HG03558 (cell line): Measurements from ENCODE around the gene DNAJC10.
"Not testable (repeated sequence)": the region's sequence is repeated elsewhere in the genome, so short reads cannot be mapped to it uniquely, and the experiment has no call there.

ENCODE experiments used
- ATAC-seq: cut with Tn5 transposase; IDR thresholded peaks from one replicate; pipeline ENCODE4 v1.9.1; 2021; ENCODE audit warnings: moderate number of reproducible peaks; ENCODE audit not compliant: unreplicated experiment; ENCODE audit errors: extremely low read depth

Gene DNAJC10

DNA sequence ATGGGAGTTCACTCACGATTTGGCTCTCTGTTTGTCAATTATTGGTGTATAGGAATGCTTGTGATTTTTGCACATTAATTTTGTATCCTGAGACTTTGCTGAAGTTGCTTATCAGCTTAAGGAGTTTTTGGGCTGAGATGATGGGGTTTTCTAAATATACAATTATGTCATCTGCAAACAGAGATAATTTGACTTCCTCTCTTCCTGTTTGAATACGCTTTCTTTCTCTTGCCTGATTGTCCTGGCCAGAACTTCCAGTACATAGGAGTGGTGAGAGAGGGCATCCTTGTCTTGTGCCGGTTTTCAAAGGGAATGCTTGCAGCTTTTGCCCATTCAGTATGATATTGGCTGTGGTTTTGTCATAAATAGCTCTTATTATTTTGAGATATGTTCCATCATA is 66.6 kb downstream of the DNAJC10 start:
- ATAC-seq: not testable (repeated sequence)

DNA sequence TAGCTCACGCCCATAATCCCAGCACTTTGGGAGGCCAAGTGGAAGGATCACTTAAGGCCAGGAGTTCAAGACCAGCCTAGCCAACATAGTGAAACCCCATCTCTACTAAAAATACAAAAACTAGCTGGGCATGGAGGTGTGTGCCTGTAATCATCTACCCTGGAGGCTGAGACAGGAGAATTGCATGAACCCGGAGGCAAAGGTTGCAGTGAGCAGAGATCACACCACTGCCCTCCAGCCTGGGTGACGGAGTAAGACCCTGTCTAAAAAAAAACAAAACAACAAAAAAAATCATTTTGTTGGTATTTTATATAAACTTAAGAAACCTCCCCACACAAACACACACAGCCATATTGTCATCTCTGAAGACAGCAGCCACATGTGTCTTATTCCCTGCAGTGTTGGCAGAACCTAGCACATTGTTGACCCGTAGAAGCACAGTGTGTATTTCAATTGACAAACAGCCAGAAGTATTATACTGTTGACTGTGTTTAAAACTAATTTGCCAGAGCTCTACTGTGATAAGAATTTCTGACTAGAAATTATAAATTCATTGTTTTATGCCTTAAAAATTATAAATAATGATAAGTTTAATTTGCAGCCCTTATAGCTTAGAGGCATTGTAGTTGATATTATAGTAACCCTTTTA is 68.1 kb downstream of the DNAJC10 start:
- ATAC-seq: no peak

DNA sequence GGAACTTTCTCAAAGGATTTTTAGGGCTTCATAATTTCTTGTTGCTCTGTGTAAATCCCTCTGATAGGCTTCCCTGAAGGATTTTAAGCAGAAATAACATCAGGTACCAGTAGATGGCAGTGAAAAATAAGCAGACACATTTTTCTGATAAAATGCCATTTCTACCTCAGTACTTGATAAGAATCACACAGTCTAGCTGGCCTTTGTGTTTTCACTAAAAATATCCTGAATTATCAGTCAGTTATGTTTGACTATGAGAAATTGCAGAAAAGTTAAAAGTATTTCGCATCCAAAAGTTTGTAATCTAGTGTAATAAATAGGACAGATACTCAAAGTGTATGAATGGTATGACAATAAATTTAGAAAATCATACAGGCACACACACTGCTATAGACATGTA is 68.7 kb downstream of the DNAJC10 start:
- no peak for ATAC-seq

DNA sequence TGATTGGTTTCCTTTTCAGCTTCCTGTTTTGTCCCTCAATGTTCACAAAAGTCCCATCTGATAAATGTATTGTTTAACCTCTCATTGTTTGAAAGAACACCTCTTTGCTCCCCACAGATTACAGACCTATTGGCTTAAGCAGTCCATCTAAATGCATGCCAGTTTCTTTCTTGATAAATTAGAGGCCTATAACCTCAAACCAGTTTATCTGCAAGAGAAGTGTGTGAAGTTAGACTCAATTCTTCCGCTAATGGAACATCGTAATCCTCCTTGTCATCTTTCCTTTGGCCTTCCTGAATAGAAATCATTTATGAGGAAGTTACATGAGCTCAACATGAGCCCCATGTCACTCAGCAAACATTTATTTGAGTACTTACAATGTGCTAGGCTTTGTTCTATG is 76.4 kb downstream of the DNAJC10 start:
- no peak for ATAC-seq

DNA sequence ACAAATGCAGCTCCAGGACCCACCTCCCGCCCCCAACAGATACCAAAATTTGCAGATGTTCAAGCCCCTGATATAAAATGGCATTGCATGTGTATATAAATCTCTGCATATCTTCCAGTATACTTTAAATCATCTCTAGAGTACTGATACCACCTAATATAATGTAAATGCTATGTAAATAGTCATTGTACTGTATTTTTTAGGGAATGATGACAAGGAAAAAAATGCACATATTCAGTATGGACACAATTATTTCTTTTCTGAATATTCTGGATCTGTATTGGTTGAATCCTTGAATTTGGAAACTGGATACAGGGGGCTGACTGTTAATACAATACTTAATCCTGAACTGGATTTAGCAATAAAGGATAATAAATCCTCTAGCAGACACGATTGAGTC is 82.7 kb downstream of the DNAJC10 start:
- ATAC-seq: no peak

DNA sequence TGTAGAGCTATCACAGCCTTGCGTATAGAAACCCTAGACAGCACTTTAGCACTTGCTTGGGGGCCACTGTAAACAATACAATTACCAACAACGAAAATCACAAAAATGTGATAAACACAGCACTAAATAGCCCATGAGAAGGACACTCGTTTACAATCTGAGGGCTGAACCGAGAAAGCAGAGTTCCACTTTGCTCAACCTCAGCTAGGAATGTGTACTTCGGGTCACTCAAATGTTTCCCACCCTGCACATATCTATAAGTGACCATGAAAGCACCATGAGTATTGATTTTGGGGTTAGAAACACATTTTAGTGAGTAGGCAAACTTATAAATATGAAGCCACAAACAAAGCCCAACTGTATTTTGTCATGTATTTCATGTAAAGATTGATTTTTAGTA is 88.1 kb downstream of the DNAJC10 start:
- ATAC-seq: no peak

DNA sequence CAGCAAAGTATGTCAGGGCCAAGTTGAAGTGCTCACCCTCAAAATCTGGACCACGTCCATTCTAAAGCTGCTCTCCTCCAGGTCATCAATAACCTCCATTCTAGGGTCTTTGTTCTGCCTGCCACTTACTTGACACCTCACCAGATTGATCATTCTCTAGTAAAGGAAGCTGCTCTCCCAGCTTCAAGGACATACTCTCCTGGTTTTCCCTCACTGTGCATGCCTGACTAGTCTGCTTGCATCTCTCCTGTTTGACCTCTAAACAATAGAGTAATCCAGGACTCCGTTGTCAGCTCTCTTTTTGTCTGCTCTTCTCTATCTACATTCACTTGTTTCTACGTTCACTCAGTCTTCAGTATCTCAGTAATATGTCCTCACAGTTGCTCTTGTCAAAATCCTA is 91.3 kb downstream of the DNAJC10 start:
- ATAC-seq: no peak

DNA sequence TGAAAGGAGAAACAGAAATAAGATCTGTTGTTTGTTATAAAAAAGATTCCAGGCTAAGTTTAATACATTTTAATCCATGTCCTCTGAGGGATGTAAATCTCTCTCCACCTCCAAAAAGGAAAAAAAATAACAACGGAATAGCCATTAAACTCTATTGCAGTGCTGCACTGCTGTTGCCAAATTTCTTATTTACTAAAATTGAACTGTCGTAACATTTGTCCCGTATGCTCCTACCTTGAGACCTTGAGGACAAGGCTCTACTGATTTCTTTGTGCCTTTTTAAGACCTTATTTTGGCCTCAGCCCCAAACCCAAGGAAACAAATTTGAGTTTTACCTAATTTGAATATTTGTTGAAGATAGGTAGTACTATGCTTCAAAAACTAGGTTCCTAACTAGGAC is 94.0 kb downstream of the DNAJC10 start:
- no peak for ATAC-seq

DNA sequence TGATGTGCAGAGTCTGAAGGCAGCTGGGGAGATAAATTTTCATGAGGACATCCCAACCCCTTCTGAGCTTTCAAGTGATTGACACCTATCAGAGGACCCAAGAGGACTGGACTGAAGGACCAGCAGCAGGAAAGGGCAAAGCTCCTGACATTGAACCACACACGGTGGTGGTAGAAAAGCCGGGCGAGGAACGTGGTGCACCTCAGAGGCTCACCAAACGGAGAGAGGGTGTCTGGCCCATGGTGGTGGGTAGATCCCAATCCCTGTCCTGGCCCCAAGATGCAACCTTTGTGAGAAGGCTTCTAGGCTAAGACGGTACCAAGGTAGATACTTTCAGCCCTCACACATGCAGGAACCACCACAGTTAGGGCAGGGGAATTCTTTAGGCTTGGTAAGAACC is 98.3 kb downstream of the DNAJC10 start:
- ATAC-seq: no peak

DNA sequence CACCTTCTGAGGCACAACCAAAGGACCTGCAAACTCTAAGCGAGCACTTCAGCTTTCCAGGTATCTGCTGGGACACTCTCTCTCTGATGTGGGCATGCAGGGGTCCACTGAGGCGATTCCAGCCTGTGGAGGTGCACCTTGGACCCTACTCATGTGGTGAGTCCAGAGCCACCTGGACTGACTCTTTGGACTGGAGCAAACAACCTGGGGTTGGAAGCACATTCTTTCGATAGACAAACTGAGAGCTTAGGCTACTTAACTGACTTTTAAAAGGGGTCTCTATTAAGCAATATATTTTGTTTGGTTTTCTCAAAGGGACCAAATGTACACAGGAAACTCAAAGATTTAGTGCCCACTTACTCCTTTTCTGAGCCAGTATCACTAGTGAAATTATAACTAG is 98.7 kb downstream of the DNAJC10 start:
- no peak for ATAC-seq

DNA sequence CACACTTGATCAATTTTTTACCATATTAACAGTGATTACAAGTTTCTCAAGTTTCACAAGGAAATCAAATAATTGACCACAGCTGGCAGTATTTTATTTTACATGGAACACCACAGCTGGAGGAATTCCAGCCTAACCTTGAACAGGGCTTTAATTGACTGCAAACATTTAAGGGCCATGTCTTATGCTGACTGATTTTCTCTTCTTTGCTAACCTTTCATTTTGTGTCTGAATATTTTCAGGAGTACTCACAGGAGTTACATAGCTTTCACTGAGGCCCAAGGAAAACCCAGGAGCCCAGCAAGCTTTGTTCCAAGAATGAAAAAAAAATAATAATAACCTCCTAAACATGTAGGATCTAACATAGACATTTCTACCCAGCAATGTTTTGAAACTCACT is 100.8 kb downstream of the DNAJC10 start:
- ATAC-seq: no peak

DNA sequence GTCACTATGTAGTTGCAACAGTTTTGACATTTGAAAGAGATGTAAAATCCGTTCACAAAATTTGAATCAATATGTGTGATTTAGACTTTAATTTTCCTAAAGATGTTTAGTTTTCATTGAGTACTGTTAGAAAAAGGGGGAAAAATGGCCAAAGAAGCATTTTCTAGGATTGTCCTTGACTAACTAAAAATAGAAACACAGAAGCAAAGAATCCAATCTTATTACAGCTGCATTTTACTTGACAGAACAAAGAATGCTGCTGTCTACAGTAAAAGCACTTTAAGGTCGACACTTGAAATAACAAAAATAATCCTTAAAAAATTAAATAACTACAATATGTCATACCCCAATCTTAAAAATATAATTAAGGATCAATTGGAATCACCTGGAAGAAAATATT is 101.5 kb downstream of the DNAJC10 start:
- no peak for ATAC-seq

DNA sequence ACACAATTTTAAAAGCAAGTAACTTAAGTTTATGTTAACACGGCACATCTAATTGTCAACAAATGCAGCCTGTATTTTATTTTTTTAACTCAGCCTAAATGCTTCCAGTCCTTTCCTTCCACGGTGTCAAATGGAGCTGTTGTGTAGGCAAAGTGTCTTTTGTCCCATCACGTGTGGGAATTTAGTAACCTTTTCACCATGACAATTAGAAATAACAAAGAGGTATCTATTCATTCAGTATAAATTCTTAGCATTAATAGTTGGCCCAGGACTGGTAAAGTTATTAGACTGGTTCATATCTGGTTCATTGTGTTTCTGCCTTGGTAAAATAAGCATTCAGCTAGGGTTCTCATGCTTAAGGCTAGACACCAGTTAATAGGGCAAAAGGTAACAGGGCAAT is 102.4 kb downstream of the DNAJC10 start:
- no peak for ATAC-seq

DNA sequence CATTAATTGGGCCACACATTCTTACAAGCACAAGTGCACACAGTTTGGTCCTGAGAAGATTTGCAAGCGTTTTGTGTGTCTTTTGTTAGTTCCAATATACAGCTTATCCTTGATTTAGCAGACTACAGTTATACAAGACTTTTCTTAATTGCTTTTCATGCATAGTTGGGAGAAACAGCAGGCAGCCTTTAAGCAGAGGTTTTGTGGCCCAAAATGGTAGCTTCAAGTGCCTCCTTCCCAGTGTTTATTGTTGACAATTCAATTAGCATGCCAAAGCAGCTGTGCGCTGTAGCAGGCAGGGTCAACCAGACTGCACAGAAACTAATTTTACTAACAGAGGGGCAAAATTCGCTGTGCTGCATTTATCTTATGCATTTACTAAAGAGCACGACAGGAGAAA is 102.9 kb downstream of the DNAJC10 start:
- ATAC-seq: no peak

DNA sequence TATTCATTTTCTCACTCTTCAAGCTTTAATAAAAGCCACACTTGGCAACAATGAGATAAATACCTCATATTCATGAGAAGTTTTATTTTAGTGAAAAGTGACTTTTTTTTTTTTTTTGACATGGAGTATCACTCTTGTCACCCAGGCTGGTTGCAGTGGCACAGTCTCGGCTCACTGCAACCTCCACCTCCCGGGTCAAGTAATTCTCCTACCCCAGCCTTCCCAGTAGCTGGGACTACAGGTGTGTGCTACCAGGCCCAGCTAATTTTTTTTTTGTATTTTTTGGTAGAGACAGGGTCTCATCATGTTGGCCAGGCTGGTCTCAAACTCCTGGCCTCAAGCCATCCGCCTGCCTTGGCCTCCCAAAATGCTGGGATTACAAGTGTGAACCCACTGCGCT is 103.4 kb downstream of the DNAJC10 start:
- ATAC-seq: no peak

DNA sequence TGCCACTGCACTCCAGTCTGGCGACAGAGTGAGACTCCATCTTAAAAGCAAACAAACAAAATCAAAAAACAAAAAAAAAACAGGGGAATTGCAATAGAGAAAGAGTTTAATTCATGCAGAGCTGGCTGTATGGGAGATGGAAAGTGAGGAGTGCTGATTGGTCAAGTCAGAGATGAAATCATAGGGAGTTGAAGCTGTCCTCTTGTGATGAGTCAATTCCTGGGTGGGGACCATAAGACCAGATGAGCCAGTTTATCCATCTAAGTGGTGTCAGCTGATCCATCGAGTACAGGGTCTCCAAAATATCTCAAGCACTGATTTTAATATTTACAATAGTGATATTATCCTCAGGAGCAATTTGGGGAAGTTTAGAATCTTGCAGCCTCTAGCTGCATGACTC is 105.1 kb downstream of the DNAJC10 start:
- no peak for ATAC-seq

DNA sequence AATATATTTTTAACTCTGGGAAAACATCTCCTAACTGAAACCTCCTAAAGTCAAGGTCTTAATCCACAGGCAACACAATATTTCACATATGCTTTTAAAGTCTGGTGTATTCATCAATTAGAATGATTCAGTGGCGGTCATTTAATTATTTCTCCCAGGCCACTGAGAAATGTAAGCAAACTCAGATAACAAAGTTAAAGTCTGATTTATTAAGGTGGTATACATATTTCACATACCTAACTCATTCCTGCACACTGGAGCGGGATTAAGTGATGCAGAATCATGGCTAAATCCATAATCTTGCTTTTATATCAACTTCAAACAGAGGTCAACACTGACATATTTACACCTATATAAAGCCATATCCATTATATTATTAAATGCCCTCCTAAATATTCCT is 106.7 kb downstream of the DNAJC10 start:
- no peak for ATAC-seq

DNA sequence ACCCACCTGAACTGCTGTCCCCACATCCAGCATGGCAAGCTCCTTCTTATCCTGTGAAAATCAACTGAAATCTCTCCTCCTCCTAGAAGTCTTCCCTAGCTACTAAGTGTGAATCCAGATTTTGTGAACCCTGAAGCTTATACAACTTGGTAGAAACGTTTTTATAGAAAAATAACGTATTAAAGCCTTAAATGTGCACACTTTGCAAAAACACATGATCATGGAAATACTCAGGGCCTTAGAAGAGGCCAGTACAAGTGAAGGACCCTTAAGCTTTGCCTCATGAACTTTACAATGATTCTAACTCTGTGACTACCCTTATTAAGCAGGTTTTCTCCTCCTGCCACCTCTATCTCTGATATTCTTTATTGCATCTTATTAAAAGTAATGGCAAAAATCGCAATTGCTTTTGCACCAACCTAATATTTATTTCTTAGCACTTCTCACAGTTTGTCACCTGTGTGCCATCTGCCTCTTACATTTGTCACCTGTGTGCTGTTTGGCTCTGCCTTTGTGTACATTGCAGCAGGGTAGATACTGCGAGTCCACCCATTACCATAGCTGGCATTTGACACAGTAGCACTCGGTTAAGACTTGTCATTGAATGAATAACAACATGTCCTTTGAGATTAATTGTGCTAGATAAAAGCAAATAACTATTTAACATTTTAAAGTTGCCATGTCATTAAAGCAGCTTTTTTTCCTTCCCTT is 108.2 kb downstream of the DNAJC10 start:
- ATAC-seq: no peak

DNA sequence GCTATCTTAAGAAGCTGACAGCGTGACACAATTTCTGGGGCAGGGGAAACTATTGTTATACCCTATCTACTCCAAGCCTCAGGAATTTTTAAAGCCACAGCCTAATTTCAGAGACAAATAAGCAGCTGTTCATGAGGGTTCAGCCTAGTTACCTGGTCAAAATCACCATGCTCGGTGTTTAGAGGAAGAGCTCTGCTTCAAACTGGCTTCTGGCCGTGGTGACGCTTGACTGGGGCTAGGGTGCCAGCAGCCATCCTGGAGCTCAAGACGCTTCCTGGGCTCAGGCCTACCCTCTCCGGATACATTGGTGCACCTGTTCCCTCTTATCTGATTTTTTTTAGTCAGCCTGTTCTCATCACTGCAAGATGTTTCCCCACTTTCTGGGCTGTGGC is 108.7 kb downstream of the DNAJC10 start:
- ATAC-seq: no peak

DNA sequence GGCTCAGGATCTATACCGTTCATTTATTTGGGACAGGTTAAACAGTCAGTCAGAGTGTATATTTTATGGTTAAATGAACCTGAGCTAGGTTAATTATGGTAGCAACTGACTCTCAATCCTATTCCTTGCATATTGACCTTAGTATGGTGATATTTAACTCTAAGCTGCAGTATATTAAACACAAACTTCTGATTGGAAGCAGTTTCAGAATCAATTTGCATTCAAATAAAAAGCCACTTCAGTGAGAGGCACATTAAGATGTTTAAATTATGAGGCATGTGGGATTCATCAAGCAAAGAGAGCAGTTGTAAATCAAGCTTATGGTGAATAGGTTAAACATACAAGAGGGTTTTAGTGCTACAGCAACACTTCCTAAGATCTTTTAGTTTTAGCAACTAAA is 110.0 kb downstream of the DNAJC10 start:
- ATAC-seq: no peak

DNA sequence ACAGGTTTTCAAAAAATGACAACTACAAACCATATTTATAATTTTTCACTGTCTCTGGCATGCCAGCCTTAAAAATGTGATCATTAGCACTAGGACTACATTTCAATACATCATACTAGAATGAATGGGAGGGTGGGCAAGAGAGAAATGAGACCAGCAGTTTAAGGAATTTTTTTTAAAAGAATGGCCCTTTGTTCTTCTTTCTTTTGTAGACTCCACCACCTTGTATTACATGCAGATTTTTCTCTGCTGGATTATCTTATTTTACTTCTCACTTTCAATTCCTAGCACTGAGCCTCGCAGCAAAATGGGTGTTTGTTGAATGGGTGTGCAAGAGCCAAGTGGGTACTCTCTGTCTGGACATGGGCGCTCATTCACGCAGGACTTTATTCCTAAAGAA is 110.4 kb downstream of the DNAJC10 start:
- no peak for ATAC-seq

DNA sequence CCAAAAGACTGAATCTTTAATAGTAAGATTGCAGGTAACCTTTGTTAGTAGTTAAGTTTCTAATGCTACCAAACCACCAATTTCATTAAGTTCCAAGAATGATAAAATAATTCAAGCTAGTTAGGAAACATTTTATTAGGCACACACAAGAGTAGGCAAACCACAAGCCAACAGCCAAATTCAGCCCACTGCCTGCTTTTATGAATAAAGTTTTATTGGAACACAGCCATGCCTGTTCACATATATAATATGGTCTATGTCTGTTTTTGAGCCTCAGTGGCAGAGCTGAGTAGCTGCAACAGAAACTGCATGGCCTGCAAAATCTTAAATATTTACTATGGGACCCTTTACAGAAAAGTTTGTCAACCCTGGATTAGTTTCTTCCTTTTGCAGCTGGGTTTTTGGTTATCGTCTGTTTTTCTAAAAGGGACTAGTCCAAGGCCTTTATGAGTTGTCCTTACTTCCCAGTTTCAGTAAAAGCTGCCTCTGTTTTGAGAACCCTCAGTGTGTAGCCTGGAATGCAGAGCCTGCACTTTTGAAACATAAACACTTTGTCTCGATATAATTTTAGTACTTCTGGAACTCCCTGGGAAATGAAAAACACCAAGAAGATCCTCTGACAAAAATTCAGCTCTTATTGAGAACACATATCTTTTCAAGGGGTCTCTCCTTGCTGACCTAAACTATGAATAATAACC is 111.3 kb downstream of the DNAJC10 start:
- ATAC-seq: no peak
